GM12874 (cell line): ENCODE data around the gene TAMALIN.
A peak's percentile ranks its signal among the peaks of the same experiment; 100 is the strongest.

Experiments used
- TF ChIP-seq, protein P1 (sequence below): IDR thresholded peaks from 2 replicates; pipeline ENCODE4 v1.5.1; 2011; ENCODE audit warnings: low read depth, mild to moderate bottlenecking, control low read depth, low read length, moderate library complexity; ENCODE audit not compliant: insufficient read depth

TAMALIN gene

DNA sequence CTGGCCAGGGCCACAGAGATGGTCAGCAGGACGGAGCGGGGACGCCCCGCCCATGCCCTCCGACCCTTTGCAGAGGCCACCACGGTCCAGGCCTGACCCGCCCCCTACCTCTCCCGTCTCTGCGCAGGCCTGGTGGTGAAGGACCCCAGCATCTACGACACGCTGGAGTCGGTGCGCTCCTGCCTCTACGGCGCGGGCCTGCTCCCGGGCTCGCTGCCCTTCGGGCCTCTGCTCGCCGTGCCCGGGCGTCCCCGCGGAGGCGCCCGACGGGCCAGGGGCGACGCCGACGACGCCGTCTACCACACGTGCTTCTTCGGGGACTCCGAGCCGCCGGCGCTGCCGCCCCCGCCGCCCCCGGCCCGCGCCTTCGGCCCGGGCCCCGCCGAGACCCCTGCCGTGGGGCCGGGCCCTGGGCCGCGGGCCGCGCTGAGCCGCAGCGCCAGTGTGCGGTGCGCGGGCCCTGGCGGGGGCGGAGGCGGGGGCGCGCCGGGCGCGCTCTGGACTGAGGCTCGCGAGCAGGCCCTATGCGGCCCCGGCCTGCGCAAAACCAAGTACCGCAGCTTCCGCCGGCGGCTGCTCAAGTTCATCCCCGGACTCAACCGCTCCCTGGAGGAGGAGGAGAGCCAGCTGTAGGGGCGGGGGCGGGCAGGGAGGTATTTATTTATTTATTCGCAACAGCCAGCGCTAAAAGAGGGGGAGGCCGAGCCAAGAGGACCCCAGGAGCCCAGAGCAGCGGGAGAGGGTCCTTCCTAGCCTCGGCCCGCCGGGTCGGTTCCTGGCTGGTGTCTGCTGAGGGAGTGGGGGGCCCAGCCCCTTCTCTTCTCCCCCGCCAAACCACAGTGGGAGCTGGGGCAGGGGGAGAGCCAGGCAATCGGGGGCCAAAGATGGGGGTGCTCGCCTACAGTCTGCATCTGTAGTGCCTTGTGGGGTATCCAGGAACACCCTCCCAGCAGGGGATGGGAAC lies 8.1 kb downstream of the TAMALIN start:
- TF ChIP-seq, protein P1, sequence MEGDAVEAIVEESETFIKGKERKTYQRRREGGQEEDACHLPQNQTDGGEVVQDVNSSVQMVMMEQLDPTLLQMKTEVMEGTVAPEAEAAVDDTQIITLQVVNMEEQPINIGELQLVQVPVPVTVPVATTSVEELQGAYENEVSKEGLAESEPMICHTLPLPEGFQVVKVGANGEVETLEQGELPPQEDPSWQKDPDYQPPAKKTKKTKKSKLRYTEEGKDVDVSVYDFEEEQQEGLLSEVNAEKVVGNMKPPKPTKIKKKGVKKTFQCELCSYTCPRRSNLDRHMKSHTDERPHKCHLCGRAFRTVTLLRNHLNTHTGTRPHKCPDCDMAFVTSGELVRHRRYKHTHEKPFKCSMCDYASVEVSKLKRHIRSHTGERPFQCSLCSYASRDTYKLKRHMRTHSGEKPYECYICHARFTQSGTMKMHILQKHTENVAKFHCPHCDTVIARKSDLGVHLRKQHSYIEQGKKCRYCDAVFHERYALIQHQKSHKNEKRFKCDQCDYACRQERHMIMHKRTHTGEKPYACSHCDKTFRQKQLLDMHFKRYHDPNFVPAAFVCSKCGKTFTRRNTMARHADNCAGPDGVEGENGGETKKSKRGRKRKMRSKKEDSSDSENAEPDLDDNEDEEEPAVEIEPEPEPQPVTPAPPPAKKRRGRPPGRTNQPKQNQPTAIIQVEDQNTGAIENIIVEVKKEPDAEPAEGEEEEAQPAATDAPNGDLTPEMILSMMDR, result no peak

DNA sequence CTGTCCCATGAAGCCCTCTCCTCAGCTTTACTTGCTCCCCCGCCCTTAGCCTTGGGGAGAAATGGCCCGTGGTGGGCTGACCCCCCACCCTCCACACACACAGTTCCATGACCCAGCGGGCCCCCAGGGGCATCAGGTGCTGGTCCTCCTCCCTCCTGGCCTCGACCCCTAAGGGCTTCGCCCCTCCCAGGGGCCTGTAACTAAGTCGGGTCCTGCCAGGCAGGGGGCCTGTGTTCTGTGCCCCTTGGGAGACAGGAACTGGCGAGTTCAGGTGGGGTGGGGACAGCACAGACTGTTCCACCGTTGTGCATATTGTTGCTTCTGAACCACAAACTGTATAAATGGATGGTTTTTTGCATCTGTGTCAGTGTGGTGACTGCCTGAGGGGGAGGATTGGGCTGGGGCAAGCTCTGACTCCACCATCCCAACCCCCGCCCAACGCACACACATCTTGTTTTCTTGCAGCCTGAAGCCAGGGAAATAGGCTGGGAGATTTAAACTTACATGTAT lies 8.8 kb downstream of the TAMALIN start:
- TF ChIP-seq, protein P1, result no peak

DNA sequence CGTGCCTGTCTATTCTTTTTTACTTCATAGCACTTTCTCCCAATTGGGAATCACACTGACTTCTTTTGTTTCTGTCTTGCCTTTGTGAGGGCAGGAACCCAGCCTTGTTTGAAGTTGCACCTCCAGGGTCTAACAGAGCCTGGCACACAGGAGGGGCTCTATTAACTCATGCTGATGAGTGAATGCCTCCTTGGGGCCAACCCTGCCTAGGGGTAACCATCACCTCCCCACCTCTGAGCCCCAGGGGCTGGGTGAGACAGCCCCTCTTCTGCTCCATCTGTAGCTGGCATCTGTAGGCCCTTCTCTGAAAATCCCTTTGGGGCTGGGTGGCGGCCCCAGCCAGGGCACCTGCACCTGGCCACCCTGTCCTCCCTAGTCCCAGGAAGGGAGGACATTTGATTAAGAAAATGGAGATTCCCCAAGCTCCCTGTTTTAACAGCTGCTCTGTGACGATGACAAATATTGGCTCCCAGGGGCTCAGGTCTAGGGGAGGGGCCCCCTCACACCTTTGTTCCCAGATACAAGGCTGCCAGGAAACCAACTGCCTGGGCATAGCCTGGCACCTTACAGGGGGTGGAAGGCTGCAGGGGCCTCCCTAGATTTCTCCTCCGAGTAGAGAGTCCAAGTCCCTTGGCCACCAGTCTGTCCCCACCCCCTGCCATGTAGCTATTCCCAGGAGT lies 11.8 kb downstream of the TAMALIN start:
- TF ChIP-seq, protein P1, result no peak

DNA sequence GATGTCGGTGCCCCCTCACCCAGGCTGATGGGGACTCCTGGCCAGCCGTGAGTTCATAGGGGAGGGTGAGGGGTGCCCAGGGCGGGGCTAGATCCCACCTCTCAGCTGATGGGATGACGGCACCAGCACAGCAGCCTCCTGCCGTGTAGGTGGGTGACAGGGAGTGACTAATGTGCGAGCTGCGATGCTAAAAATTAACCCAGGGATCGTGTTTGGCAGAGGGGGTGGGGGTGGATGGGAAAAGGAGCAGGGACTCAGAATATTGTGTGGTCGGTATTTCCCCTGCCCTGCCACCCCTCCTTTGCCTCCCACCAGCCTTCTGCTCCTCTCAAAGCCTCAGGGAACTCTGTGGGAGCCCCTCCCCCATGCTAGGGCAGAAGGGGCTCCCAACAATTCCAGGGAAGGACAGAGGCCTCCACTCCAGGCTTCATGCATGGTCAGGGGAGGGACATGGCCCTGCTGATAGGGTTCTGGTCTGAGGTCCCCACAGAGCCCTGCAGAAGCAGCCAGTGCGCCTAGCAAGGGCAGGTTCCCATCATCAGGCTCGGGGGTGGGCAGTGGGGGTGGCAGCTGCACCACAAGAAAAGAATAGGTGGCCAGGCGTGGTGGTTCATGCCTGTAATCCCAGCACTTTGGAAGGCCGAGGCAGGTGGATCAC lies 12.5 kb downstream of the TAMALIN start:
- TF ChIP-seq, protein P1, result no peak

DNA sequence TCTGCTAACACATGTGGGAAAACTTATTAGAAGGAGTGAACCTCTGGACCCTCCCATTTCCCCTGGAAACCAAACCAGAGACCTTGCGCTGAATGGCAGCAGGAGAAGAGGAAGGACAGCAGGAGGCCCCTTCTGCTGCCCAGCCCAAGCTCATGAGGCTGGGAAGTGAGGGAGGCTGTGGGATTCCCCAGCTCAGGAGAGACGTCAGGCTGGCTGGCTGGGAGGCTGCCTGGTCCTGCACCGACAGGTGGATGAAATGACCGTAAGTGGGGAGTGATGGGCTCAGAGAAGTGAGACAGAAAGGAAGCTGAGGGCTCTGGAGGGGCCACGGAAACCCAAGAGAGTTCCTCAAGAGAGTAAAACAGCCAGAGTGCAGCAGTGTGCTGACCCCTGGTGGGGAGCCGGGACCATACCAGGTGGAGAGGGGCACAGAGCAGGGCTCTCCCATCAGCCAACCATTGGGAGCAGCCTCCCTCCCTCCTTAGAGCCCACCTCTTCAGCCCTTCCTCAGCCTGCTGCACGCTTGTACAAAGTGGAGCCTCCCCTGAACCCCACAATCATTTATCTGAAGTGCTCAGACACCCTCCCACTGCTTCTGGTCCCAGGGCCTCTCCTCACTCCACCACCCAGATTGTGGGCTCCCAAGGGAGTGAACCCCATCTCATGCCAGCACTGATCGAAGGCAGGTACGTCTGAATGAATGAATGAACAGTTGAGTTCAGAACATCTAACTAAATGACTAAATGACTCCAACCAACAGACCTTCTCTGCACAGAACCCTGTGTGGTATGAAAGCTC lies 14.0 kb downstream of the TAMALIN start:
- TF ChIP-seq, protein P1, result peak; percentile 85

DNA sequence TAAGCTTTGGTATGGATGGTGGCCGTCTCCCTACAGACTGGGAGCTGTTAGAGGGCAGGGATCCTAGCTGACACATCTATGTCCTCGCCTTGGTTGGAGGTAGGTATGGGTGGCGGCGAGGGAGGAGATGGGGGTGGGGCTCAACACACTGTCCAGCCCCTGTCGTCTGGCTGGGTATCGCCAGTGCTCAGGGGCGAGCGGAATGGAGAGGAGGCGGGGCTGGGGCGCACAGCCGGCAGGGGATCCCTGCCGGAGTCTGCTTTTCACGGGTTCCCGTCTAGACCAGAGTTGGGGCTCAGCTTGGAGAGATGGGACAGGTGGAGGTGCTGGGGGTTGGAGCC lies 16.1 kb downstream of the TAMALIN start:
- TF ChIP-seq, protein P1, result no peak
